ENCODE data around the gene HAVCR1. TPM values are rescaled to one million over a fixed set of nuclear protein-coding genes. Genes with fewer than 3 reads are reported as not detected.
"Not testable (repeated sequence)": the region's sequence is repeated elsewhere in the genome, so short reads cannot be mapped to it uniquely, and the experiment has no call there.

The HAVCR1 gene
- total RNA-seq: 0.28 and 1.0 TPM in 2 replicates

DNA sequence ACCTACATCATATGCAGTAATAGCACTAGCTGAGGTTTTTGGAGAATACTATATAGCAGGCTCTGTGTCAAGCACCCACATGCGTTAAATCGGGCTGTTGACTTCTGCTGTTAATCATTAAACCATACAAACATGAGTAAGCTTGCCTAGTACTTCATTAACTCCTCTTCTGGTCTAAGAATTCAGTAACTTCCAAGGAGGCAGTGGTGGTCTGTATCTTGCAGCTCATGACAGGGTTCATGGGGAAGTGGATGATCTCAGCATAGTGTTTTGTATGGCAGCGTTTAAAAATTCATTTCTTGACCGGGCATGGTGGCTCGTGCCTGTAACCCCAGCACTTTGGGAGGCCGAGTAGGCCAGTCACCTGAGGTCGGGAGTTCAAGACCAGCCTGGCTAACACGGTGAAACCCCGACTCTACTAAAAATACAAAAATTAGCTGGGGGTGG lies at the start of gene HAVCR1:
TSS of gene HAVCR1 (minus strand) at position 24 of the 447 bp plus-strand sequence. CDS start 1,173 bp downstream, outside the sequence.
- DNase-seq: no peak

DNA sequence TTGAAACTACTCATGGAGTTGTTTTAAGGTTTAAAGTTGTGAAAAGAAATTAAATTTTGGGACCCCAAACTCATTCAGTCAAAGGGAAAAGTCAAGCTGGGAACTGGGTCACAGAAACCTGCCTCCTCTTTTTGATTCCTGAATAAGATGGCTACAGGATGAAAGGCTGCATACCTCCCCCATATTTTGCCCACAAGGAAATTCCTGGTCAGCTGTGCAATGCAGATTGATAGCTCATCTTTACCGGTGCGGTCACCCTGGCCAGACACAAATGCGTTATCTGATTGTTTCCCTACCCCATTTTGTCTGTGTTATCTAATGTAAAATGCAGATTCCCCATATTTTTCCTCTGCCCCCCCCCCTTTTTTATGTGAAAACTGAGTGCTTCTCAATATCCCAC lies 48.6 kb upstream of the HAVCR1 start:
- no peak for DNase-seq

DNA sequence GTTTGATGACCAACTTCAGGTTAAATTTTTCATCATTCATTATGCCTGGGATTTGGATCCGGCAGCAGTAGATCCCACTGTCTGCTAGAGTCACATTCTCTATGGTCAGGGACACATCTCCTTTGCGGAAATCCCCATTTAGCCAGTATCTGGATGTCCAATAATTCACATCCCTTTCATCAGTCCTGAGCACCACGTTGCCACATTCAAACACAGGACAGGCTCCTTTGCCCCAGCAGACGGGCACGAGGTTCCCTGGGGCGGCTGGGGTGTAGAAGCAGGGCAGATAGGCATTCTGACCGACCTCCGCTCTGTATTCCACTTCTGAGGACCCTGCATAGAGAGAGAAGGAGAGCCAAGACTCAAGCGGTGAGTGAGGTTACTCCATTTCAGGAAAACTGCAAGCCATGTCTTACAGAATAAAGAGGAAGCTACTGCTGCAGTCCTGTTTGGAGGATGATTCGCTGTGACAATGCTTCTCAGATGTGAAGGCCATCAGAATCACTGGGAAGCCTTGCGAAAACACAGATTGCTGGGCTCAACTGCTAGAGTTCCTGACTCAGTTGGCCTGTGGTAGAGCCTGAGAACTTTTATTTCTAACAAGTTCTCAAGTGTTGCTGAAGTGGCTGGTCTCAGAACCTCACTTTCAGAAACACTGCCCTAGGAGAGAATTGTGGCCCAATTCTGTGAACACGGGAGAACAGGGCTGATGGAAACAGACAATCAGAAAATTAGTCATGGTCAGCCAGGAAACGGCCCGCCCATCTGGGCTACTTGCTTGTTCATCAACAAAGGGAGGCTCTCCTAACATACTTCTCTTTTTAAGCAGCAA lies 47.9 kb upstream of the HAVCR1 start:
- DNase-seq: no peak

DNA sequence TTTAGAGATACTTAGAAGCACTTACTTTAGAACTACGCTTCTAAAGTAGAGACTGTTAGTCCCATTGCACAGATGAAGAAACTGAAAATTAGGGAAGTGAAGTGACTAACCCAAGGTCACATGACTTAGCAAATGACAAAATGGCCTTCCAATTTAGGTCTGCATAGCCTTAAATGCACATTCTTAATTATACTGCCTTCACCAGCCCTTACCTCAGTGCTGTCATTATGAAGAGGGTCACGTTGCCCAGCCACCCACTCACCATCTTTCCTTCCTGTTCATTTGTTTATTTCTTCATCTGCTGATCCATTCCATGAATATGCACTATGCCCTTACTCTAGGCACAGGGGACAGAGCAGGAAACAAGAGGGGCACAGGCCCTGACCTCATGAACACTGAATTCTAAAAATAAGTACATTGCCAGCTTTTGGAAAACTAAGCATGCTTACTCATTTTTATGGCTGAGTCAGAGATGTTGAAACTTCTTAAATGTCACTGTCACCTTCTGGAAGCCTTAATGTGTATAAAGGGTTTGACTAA lies 41.3 kb upstream of the HAVCR1 start:
- no peak for DNase-seq

DNA sequence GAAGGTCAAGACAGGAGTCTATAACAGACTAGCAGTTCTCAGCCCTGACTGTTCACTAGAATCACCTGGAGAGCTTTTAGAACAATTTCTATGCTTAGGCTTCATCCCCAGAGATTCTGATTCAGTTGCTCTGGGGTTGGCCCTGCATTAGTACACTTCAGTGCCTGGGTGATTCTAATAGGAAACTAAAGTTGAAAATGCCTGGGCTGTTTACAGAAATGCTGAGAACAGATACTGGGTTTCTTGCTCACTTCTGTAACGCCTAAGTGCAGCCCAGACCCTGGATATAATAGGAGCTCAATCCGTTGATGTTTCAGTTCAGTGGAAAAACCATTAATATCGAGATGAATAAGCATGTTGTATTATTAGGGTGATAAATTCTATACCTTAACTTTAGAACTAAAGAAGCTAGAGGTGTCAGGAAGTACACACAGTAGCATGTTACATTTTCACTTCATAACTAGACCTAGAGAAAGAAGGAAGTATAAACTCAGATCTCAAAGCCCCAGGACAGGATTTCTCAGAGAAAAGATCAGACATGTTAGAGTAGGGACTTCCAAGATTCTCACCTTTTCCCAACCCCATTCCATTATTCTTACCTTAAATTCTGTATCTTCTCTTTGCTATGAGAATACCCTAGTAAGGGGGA lies 29.6 kb upstream of the HAVCR1 start:
- DNase-seq: no peak

DNA sequence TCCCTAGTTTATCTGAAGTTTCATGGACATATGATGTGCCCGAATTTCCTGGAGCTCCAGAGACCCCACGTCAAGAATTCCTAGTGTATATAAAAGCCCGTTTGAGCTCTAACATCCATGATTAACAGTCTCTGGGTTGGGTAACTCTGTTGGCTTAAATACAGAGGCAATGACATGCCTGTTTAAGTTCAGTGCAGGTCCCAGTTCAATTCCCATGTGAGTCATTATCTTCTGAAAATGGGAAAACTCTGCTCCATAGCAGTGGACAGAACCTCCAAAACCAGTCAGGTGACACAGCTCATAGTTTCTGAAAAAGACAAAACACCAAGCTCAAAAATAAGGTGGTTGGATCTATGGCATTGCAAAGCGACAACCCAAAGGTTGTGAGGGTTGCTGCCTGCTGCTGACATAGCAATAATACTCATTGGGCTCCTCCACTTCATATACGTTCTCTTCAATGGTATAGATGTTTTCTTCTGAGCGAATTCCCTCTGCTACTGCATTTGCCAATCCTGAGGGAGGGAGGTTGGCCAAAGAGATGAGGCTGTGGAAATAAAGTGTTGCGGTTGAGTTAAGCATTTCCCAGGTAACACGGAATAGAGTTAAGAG lies 27.9 kb upstream of the HAVCR1 start:
- DNase-seq: no peak

DNA sequence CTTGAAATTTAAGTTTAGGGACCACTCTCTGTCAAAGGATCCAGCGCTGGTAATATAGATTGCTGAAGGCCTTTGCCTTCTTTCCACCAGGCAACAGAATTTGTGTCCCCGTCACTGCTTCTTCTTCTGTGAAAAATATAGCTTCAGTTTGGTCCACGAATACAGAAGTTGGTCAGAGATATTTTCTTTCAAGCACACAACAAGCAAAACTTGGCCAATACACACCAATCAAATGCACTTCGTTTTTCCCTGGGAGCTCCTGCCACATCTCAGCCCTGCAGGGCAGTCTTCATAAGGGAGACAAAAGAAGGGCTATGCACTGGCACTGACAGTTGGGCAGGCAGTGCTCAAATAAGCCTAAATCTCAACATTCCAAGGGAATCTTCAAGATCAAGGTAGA lies 27.0 kb upstream of the HAVCR1 start:
- no peak for DNase-seq

DNA sequence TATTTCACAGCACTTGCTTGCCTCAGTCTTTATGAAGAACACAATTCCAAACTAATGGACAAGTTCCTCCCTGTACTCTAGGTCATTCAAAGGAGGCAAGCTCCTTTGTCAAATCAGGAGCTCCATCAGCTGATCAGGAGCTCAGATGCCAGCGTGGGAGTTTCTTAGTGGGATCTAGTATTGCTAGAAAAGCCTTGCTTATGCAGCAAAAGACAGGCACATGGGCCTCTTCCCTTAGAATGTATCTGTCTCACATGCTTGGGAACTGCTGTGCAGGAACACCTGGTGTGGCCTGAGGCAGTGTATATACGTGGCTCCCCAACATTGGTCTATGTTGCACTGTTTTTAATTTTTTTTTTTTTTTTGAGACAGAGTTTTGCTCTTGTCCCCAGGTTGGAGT lies 21.4 kb upstream of the HAVCR1 start:
- no peak for DNase-seq

DNA sequence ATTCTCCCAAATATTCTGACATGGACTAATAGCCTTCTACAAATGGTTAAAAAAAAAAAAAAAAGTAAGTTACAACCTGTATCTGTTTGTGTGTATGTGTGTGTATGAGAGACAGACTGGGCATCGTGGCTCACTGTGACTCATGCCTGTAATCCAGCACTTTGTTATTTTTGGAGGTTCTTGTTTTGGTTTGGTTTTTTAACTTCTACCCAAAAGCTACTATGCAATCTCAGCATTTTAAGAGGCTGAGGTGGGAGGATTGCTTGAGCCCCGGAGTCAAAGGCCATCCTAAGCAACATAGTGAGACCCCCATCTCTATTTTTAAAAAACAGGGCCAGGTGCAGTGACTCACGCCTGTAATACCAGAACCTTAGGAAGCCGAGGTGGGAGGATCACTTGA lies 17.6 kb upstream of the HAVCR1 start:
- DNase-seq: no peak

DNA sequence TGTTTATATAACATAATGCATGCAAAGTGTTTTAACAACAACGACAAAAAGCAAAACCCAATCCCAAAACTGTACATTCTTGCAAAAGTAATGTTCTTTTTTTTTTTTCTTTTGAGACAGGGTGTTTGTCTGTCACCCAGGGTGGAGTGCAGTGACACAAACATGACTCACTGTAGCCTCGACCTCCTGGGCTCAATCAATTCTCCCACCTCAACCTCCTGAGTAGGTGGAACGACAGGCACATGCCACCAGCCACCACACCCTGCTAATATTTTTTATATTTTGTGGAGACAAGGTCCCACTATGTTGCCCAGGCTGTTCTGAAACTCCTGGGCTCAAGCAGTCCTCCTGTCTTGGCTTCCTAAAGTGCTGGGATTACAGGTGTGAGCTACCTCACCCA lies 13.6 kb upstream of the HAVCR1 start:
- DNase-seq: no peak

DNA sequence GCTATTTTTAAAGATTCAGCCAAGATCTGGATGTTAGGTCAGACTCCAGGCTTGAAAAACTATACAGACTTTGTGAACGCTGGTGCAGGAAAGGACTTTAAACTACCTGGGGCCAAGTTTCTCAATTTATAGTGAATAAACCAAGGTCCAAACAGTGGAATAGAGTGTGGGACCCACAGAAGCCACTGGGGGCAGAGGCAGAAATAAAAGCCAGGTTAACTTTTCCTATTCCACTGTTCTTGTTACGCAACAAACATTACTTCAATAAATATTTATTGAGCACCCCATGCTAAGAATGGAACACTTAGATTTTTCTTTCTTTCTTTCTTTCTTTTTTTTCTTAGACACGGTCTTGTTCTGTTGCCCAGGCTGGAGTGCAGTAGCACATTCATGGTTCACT lies 11.0 kb upstream of the HAVCR1 start:
- DNase-seq: no peak

DNA sequence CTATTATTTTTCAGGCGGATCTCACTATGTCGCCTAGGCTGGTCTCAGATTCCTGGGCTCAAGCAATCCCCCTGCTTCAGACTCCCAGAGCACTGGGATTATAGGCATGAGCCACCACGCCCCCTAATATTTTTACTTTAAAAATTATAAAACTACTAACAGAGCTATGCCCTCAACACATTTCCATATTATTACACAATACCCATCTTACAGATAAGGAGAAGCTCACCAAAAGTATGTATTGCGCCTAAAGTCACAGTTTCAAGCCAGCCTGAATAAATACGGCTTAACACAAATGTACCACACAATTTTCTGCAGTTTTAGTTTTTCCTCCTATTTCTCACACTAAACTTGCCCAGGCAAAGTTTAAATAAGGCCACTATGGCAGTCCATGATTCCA lies 9.9 kb upstream of the HAVCR1 start:
- no peak for DNase-seq

DNA sequence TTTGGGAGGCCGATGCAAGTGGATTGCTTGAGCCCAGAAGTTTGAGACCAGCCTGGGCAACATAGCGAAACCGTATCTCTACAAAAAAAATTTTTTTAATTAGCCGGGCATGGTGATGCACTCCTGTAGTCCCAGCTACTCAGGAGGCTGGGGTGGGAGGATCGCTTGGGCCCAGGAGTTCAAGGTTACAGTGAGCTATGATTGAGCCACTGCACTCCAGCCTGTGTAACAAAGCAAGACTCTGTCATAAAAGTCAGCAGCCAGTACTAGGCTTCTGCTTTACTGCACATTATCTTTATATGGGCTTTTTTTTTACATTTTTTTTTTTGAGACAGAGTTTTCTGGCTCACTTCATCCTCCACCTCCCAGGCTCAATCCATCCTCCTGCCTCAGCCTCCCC lies 9.4 kb upstream of the HAVCR1 start:
- DNase-seq: no peak

DNA sequence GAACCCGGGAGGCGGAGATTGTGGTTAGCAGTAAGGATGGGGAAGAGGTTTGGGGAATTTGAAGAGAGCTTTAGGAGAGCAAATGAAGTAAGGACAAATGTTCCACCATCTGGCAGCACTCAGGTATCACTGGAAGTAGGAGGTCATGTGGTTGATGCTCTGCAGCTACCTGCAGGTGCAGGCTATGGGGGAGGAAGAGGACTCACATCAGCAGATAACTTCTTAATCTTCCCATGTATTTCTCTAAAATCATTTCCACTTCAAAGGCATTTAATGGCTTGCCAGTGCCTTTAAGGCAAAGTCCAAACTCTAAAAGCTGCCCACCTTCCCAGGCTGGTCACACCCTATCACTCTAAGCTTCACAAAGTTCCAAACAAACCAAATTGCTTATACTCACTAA lies 8.1 kb upstream of the HAVCR1 start:
- no peak for DNase-seq

DNA sequence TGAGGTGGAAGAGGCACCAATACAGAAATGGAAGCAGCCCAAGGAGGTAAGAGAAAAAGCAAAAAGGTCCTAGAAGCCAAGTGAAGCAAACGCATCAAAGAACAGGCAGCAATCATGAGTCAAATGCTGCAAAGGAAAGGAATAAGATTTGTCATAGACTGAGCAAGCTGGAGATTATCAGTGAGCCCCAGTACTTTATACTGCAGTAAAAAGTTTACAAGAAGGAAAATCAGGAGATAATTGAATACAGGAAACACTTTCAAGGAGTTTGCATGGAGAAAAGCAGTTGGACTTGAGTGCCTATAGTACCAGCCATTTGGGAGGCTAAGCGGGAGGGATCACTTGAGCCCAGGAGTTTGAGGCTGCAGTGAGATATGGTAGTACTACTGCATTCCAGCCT lies 7.2 kb upstream of the HAVCR1 start:
- DNase-seq: no peak

DNA sequence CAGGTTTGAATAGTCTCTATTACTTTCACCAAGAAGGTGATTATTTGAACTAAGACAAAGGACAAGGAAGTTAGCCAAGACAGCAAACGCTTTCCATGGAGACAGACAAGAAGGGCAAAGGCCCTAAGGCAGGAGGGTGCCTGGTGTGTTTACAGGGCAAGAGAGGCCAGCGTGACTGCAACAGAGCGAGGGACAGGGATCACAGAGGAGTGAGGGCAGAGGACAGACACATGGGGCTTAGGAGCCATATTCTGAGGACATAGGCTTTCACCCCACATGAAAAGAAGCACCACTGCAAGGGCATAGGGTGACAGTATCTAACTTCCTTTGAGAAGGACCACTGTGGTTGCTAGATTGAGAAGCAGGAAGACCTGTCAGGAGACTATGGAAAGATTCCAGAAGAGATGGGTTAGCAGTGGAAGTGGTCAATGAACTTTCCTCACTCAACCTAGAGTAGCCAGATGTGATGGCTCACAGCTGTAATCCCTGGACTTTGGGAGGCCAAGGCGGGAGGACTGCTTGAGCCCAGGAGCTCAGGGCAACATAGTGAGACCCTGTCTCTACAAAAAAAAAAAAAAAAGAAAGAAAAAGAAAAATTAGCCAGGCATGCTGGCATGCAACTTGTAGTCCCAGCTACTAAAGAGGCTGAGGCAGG lies 5.0 kb upstream of the HAVCR1 start:
- no peak for DNase-seq

DNA sequence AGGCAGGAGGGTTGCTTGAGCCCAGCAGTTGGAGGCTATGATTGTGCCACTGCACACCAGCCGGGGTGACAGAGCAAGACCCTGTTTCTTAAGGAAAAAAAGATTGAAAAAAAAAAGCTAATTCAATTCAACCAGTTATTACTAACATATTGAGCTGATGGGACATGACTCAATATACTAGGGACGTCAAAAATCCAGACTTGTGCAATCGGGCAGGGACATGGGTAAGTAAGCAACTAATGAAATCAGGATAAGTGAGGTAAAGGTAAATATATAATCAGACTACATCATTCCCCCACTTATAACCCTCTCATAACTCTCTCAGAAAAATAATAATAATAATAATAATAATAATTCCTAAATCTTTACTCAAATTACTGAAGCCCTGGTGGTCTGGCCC lies 975 bp upstream of the HAVCR1 start:
- no peak for DNase-seq

DNA sequence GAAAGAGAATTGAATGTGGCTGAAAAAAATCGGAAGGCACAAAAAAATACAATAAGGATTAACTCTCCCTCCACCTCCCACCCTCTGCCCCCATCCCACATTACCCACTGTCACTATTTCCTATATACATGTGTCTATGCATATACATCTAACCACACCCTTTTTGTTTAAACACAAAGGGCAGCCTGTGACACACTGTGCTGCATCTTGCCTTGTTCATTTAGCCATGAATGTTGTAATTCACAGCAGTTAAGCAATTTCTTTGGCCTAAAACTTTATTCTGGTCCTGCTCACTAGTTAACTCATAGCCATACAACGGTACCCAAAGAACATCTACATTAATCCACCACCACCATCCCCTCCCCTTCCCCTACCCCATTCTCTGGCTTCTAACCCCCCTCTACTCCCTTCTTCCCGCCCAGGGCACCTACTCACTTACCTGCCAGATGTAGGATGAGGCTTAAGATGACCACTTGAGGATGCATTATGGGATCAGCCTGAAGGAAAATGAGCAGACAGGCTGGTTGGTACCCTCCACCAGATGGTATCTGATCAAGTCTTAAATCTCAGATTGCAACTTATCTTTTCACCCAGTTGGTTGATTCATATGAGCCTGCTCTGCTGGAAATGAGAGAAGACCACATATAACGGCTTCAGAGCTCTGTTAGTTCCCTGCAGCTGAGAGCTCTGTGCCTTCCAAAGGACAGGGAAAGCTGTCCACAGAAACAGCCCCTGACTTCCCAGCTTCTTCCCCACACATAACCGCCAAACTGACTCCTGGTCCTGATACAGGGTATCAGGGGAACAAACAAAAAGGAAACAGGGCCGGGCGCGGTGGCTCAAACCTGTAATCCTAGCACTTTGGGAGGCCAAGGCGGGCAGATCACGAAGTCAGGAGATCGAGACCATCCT lies 1.2 kb downstream of the HAVCR1 start:
- DNase-seq: no peak

DNA sequence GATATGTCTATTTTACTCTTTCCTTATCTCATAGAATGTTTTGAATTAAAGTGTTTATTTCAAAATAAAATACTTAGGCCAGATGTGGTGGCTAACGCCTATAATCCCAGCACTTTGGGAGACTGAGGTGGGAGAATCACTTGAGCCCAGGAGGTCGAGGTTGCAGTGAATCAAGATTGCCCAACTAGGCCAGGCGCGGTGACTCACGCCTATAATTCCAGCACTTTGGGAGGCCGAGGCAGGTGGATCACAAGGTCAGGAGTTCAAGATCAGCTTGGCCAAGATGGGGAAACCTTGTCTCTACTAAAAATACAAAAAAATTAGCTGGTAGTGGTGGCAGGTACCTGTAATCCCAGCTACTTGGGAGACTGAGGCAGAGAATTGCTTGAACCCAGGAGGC lies 2.1 kb downstream of the HAVCR1 start:
- not testable (repeated sequence) for DNase-seq

DNA sequence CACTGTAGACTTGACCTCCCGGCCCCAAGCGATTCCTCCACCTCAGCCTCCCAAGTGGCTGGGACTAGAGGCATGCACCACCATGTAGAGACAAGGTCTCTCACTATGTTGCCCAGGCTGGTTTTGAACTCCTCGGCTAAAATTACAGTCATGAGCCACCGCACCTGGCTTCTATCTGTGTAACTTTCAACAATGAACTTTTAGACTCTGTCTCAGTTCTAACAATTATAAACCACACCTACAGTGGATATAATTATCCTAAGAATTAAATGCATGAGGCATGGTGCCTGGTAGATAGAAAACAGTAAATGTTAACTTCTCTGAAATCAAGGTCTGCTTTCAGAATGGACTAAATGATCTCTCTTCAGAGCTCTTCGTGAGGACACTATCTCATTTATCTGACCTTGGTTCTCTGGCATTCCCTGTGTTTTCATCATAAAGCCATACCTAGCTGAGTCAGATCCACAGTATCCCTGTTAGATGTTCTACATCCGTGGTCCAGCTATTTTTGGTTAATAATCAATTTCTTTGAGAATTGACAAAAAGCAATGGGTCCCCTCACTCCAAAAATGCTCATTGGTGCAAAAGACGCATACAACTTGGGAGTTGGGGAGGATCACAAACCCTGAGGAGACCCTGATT lies 7.2 kb downstream of the HAVCR1 start:
- no peak for DNase-seq

DNA sequence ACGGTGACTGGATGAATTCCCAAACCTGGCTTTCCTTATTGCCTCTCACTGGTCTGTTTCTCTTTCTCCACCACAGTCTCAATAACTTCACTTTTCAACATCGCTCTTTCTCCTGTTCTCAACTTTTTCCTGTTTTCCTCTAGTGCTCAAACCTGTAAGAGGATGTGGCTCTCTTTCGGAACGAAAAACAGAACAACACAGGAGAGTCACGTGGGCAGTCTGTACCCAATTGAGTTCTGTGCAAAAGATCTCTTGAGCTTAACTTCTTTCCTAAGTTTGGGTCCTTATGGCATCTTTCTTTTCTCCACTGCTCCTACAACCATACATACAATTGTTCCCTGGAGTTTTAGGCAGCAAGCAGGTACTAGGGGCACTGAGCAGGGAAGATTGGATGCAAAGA lies 8.9 kb downstream of the HAVCR1 start:
- no peak for DNase-seq
